ENCODE results near the gene KL. TPM values are rescaled to one million over a fixed set of nuclear protein-coding genes. Genes with fewer than 3 reads are reported as not detected.

Gene KL
- total and polyA plus RNA-seq, 4 donors = 1.4 to 24.5 (median 5.7) TPM

GRCh38 chr13:33080972-33081590 is 64.9 kb downstream of the KL start:
- DNase-seq (peak in 1 of 3 donors; percentile 13), ATAC-seq (ENCODE audit: insufficient read depth, low FRiP score) (no peak)
- 49 to 68% methylated on average over 5 of the region's 5 CpGs for WGBS, 2 donors
- TF ChIP-seq CTCF (IDR thresholded peaks at IDR 0.05; ENCODE audit: control extremely low read depth, extremely low read depth) = no peak
- H3K4me3 ChIP-seq = no peak overlapping the region
- no peaks in the 10 kb centered on the region for H3K27me3 ChIP-seq (ENCODE audit: control insufficient read depth in 3 of 3, insufficient read depth in 3 of 3, low read length in 2 of 3)
- H3K9ac ChIP-seq (ENCODE audit: insufficient read depth in 1 of 2, low read length in 2 of 2) = no peak overlapping the region
- no peaks in the 10 kb centered on the region for H3K9me3 ChIP-seq (ENCODE audit: control insufficient read depth in 4 of 4, insufficient read depth in 3 of 4, low read length in 3 of 4)
- no peaks in the 10 kb centered on the region for H3K36me3 ChIP-seq (ENCODE audit: control insufficient read depth in 4 of 4, insufficient read depth in 4 of 4, low read length in 4 of 4)
- H3K27ac ChIP-seq (ENCODE audit: low read depth in 1 of 2, low read length in 1 of 2) = no peak overlapping the region
- peaks cover 0 to 4% (median 0%) of the 10 kb centered on the region in 5 donors for H3K4me1 ChIP-seq (ENCODE audit: control insufficient read depth in 5 of 5, insufficient read depth in 5 of 5, low read length in 5 of 5)

GRCh38 chr13:33081666-33082065 is 65.4 kb downstream of the KL start:
- Histone ChIP-seq H3K27ac (ENCODE audit: low read depth in 1 of 2, low read length in 1 of 2) (no peak overlapping the region), H3K4me1 (ENCODE audit: control insufficient read depth in 5 of 5, insufficient read depth in 5 of 5, low read length in 5 of 5) (peaks cover 0 to 4% (median 0%) of the 10 kb centered on the region in 5 donors), H3K9ac (ENCODE audit: insufficient read depth in 1 of 2, low read length in 2 of 2) (no peak overlapping the region), H3K27me3 (ENCODE audit: control insufficient read depth in 3 of 3, insufficient read depth in 3 of 3, low read length in 2 of 3) (no peaks in the 10 kb centered on the region), H3K9me3 (ENCODE audit: control insufficient read depth in 4 of 4, insufficient read depth in 3 of 4, low read length in 3 of 4) (no peaks in the 10 kb centered on the region), H3K36me3 (ENCODE audit: control insufficient read depth in 4 of 4, insufficient read depth in 4 of 4, low read length in 4 of 4) (no peaks in the 10 kb centered on the region), H3K4me3 (no peak overlapping the region)
- no peak for DNase-seq
- WGBS, 2 donors = 44 to 49% methylated on average over 1 of the region's 1 CpG
- no peak for TF ChIP-seq CTCF (IDR thresholded peaks at IDR 0.05; ENCODE audit: control extremely low read depth, extremely low read depth)
- no peak for ATAC-seq (ENCODE audit: insufficient read depth, low FRiP score)

GRCh38 chr13:33083054-33083453 is 66.8 kb downstream of the KL start:
- Histone ChIP-seq H3K9me3 (ENCODE audit: control insufficient read depth in 4 of 4, insufficient read depth in 3 of 4, low read length in 3 of 4) (no peaks in the 10 kb centered on the region), H3K36me3 (ENCODE audit: control insufficient read depth in 4 of 4, insufficient read depth in 4 of 4, low read length in 4 of 4) (no peaks in the 10 kb centered on the region), H3K4me3 (no peak overlapping the region), H3K9ac (ENCODE audit: insufficient read depth in 1 of 2, low read length in 2 of 2) (no peak overlapping the region), H3K27me3 (ENCODE audit: control insufficient read depth in 3 of 3, insufficient read depth in 3 of 3, low read length in 2 of 3) (no peaks in the 10 kb centered on the region), H3K4me1 (ENCODE audit: control insufficient read depth in 5 of 5, insufficient read depth in 5 of 5, low read length in 5 of 5) (peaks cover 0 to 4% (median 0%) of the 10 kb centered on the region in 5 donors), H3K27ac (ENCODE audit: low read depth in 1 of 2, low read length in 1 of 2) (no peak overlapping the region)
- no peak for TF ChIP-seq CTCF (IDR thresholded peaks at IDR 0.05; ENCODE audit: control extremely low read depth, extremely low read depth)
- no peak for DNase-seq
- no peak for ATAC-seq (ENCODE audit: insufficient read depth, low FRiP score)
- 97 to 100% methylated on average over 1 of the region's 1 CpG for WGBS, 2 donors

- H3K4me3 ChIP-seq = no peak overlapping the region
- 92 to 93% methylated on average over 9 of the region's 9 CpGs for WGBS, 2 donors
- ATAC-seq (ENCODE audit: insufficient read depth, low FRiP score) (no peak), DNase-seq (no peak)
- no peak overlapping the region for H3K27ac ChIP-seq (ENCODE audit: low read depth in 1 of 2, low read length in 1 of 2)
- H3K36me3 ChIP-seq (ENCODE audit: control insufficient read depth in 4 of 4, insufficient read depth in 4 of 4, low read length in 4 of 4) = no peaks in the 10 kb centered on the region
- TF ChIP-seq CTCF (IDR thresholded peaks at IDR 0.05; ENCODE audit: control extremely low read depth, extremely low read depth) = no peak
- H3K27me3 ChIP-seq (ENCODE audit: control insufficient read depth in 3 of 3, insufficient read depth in 3 of 3, low read length in 2 of 3) = no peaks in the 10 kb centered on the region
- H3K9ac ChIP-seq (ENCODE audit: insufficient read depth in 1 of 2, low read length in 2 of 2) = no peak overlapping the region
- H3K9me3 ChIP-seq (ENCODE audit: control insufficient read depth in 4 of 4, insufficient read depth in 3 of 4, low read length in 3 of 4) = no peaks in the 10 kb centered on the region
- peaks cover 0 to 7% (median 4%) of the 10 kb centered on the region in 5 donors for H3K4me1 ChIP-seq (ENCODE audit: control insufficient read depth in 5 of 5, insufficient read depth in 5 of 5, low read length in 5 of 5)
Observed at GRCh38 chr13:33087091-33087490, 70.9 kb downstream of the KL start.
